Erythroblast (primary cell): ENCODE results near the gene SORCS1.

ENCODE experiments used
- GATA1 ChIP-seq: IDR thresholded peaks from 2 replicates; pipeline ENCODE4 v1.6.1; 2011; ENCODE audit warnings: low read depth, mild to moderate bottlenecking, control low read depth, low read length, moderate library complexity
- POLR2A ChIP-seq: IDR thresholded peaks from 2 replicates; pipeline ENCODE4 v1.6.1; 2011; ENCODE audit warnings: mild to moderate bottlenecking, low read length

- TF ChIP-seq POLR2A (no peak), GATA1 (no peak)
Measured at GRCh38 chr10:106595281-106595680, 569.2 kb downstream of the SORCS1 start.
